Urinary bladder (tissue), 4 donors: ENCODE data around the gene ARHGAP35. TPM values are rescaled to one million over a fixed set of nuclear protein-coding genes. Genes with fewer than 3 reads are reported as not detected.
"Not testable (repeated sequence)": the region's sequence is repeated elsewhere in the genome, so short reads cannot be mapped to it uniquely, and the experiment has no call there.

Experiments used
- DNase-seq: peaks from one replicate; pipeline ENCODE4 v3.0.0-alpha.2; 2015; ENCODE audit errors: extremely low spot score
- H3K27ac ChIP-seq: one replicate; pipeline ENCODE4 v1.5.1; 2013; ENCODE audit warnings: low read depth, mild to moderate bottlenecking, moderate library complexity
- H3K36me3 ChIP-seq: one replicate; pipeline ENCODE4 v1.6.1; 2013; ENCODE audit warnings: mild to moderate bottlenecking, moderate library complexity; ENCODE audit not compliant: insufficient read depth
- H3K4me1 ChIP-seq: one replicate; pipeline ENCODE4 v1.6.1; 2013; ENCODE audit warnings: mild to moderate bottlenecking, moderate library complexity; ENCODE audit not compliant: insufficient read depth
- H3K4me3 ChIP-seq: one replicate; pipeline ENCODE4 v1.5.1; 2013; ENCODE audit warnings: low read depth, low read length
- WGBS: extraction: QIAGEN DNeasy Blood & Tissue Kit; methylation state at CpG from one replicate; pipeline ENCODE4 v1.1.7; 2013; 5-methylcytosine and 5-hydroxymethylcytosine counted together
- polyA plus RNA-seq: library from polyadenylated mRNA; stranded (reverse); fragments of 200-250 nt; gene quantifications from one replicate; pipeline ENCODE4 v1.2.3, GENCODE V29; 2013
- total RNA-seq: library from RNA; depleted of rRNA; stranded (reverse); fragments of >200 nt; gene quantifications from one replicate; pipeline ENCODE4 v1.2.3, GENCODE V29; 2014
- donor health status: healthy with polysubstance abuse.
- donor health status: healthy.

Gene ARHGAP35
- total and polyA plus RNA-seq, 2 donors: 28.3 to 33.0 TPM

DNA sequence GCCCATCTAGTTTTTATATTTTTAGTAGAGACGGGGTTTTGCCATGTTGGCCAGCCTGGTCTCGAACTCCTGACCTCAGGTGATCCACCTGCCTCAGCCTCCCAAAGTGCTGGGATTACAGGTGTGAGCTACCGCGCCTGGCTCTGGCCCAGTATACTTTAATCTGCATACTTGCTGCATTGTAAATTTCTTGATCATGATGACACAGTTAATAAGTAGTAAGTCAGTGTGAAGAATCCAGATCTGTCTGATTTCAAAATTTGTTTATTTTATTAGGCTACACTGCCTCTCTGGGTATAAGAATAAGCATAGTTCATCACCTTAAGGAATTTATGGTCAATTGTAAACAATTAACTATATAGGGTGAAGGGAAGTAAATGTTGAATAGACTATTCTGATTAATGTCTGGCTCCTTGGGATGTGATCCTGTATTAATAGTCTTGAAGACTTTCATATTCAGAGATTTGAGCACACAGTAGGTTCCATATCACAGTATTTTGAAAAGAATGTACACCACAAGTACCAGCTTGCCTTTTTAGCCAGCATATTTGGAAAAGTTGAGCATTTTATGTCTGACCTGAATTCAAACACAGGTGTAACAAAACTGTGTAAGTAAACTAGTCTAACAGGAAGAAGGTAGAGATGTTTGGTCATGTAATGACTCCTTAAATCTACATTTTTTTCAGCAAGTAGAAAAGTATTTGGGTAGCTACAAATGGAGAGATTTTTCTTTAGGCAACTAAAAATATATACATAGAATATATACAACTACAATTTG, 7.4 kb downstream of the ARHGAP35 start:
- Histone ChIP-seq H3K4me1 (peaks cover 1% of the 10 kb centered on the region), H3K27ac (no peak overlapping the region)
- 84% methylated on average over 4 of the region's 4 CpGs for WGBS

GRCh38 chr19:46871173-46871572, 10.4 kb downstream of the ARHGAP35 start:
- not testable (repeated sequence) for H3K4me3 ChIP-seq, H3K36me3 ChIP-seq, DNase-seq, H3K27ac ChIP-seq, H3K4me1 ChIP-seq
- WGBS: 89% methylated on average over 5 of the region's 5 CpGs

More for the DNA sequence above, 7.4 kb downstream of the ARHGAP35 start:
- H3K36me3 ChIP-seq: no peaks in the 10 kb centered on the region
- no peak for DNase-seq
- no peak overlapping the region for H3K4me3 ChIP-seq

- H3K27ac ChIP-seq: no peak overlapping the region
- WGBS: 85% methylated on average over 4 of the region's 4 CpGs
- H3K36me3 ChIP-seq: no peaks in the 10 kb centered on the region
- no peak overlapping the region for H3K4me3 ChIP-seq
- no peak for DNase-seq
- no peaks in the 10 kb centered on the region for H3K4me1 ChIP-seq
Observed at GRCh38 chr19:46872967-46873366, 12.2 kb downstream of the ARHGAP35 start.

GRCh38 chr19:46875234-46875633, 14.4 kb downstream of the ARHGAP35 start:
- no peak overlapping the region for H3K4me3 ChIP-seq
- no peak for DNase-seq
- H3K36me3 ChIP-seq: no peaks in the 10 kb centered on the region
- WGBS: 76% methylated on average over 4 of the region's 4 CpGs
- no peaks in the 10 kb centered on the region for H3K4me1 ChIP-seq
- peak overlapping the region; percentile 18 for H3K27ac ChIP-seq

DNA sequence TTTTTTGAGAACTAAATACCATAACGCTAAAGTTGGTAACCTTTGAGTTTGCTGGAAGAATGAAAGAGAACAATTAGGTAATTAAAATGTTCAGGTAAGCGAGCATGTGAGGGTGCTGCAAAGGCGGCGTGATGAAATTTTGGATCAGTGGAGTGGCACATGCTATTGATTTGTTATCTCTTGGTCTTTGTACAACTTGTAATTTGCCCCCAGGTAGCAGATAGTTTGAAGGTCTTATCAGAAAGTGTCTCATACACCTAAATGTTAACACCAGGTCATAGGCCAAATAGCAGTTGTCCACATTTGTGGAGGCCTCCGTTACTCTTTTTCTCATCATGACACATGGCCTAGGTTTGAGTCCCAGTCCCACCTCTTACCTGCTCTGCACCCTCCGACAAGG, 14.9 kb downstream of the ARHGAP35 start:
- DNase-seq: no peak
- no peaks in the 10 kb centered on the region for H3K36me3 ChIP-seq
- 95% methylated on average over 6 of the region's 6 CpGs for WGBS

DNA sequence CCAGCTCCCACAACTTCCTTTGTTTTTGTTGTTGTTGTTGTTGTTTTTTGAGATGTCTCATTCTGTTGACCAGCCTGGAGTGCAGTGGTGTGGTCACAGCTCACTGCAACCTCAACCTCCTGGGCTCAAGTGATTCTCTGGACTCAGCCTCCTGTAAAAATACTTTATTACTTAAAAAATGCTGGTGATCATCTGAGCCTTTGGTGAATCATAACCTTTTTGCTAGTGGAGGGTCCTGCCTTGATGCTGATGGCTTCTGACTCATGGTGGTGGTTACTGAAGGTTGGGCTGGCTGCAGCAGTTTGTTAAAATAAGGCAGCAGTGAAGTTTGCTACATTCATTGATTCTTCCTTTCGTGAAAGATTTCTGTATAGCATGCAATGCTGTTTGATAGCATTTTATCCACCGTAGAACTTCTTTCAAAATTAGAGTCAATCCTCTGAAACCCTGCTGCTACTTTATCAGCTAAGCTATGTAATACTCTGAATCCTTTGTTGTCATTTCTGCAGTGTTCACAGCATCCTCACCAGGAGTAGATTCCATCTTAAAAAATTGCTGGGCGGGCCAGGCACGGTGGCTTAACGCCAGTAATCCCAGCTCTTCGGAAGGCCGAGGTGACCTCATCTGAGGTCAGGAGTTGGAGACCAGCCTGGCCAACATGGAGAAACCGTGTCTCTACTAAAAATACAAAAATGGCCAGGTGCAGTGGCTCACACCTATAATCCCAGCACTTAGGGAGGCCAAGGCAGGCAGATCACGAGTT, 18.0 kb downstream of the ARHGAP35 start:
- 47% methylated on average over 9 of the region's 9 CpGs for WGBS
- Histone ChIP-seq H3K4me3 (no peak overlapping the region), H3K27ac (no peak overlapping the region), H3K36me3 (no peaks in the 10 kb centered on the region), H3K4me1 (no peaks in the 10 kb centered on the region)
- no peak for DNase-seq

More for the DNA sequence above, 14.9 kb downstream of the ARHGAP35 start:
- Histone ChIP-seq H3K4me3 (no peak overlapping the region), H3K4me1 (no peaks in the 10 kb centered on the region), H3K27ac (no peak overlapping the region)

DNA sequence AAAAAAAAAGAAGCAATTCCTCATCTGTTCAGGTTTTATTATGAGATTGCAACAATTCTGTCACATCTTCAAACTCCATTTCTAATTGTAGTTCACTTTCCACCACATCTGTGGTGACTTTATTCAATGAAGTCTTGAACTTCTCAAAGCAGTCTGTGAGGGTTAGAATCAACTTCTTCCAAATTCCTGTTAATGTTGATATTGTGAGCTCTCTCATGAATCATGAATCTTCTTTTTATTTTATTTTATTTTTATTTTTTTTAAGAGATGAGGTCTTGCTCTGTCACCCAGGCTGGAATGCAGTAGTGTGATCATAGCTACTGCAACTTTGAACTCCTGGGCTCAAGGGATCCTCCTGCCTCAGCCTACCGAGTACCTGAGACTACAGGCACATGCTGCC, 19.6 kb downstream of the ARHGAP35 start:
- 96% methylated on average over 1 of the region's 1 CpG for WGBS
- H3K4me1 ChIP-seq: no peaks in the 10 kb centered on the region
- H3K27ac ChIP-seq: no peak overlapping the region
- H3K36me3 ChIP-seq: no peaks in the 10 kb centered on the region
- no peak for DNase-seq
- no peak overlapping the region for H3K4me3 ChIP-seq

DNA sequence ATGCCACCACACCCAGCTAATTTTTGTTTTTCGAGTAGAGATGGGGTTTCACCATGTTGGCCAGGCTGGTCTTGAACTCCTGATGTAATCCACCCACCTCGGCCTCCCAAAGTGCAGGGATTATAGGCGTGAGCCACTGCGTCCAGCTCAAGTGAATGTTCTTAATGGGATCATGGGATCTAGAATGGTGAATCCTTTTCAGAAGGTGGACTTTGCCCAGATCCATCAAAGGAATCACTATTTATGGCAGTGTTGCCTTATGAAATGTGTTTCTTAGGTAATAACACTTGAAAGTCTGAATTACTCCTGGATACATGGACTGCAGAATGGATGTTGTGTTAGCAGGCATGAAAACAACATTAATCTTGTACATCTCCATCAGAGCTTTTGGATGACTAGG, 20.3 kb downstream of the ARHGAP35 start:
- WGBS: 98% methylated on average over 4 of the region's 4 CpGs
- no peak overlapping the region for H3K27ac ChIP-seq
- no peaks in the 10 kb centered on the region for H3K36me3 ChIP-seq
- H3K4me1 ChIP-seq: no peaks in the 10 kb centered on the region
- DNase-seq: no peak
- H3K4me3 ChIP-seq: no peak overlapping the region

DNA sequence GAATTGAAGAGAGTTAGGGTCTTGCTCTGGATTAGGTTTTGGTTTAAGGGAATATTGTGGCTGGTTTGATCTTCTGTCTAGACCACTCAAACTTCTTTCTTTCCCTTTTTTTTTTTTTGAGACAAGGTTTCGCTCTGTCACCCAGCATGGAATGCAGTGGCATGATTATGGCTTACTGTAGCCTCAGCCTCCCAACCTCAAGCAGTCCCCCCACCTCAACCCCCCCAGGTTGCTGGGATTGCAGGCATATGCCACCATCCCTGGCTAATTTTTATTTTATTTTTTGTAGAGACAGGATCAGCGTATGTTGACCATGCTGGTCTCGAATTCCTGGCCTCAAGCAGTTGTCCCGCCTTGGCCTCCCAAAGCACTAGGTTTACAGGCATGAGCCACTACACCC, 21.2 kb downstream of the ARHGAP35 start:
- 93% methylated on average over 4 of the region's 4 CpGs for WGBS
- H3K36me3 ChIP-seq: no peaks in the 10 kb centered on the region
- no peak for DNase-seq

DNA sequence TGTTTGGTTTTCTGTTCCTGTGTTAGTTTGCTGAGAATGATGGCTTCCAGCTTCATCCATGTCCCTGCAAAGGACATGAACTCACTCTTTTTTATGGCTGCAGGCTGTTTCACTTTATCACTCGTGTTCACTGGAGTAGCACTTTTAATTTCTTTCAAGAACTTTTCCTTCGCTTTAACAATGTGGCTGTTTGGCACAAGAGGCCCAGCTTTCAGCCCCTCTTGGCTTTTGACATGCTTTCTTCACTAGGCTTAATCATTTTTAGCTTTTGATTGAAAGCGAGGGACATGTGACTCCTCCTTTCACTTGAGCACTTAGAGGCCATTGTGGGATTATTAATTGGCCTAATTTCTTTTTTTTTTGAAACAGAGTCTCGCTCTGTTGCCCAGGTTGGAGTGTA, 22.0 kb downstream of the ARHGAP35 start:
- H3K4me1 ChIP-seq, H3K27ac ChIP-seq, DNase-seq, H3K36me3 ChIP-seq, H3K4me3 ChIP-seq: not testable (repeated sequence)
- 74% methylated on average over 4 of the region's 4 CpGs for WGBS

More for the DNA sequence above, 21.2 kb downstream of the ARHGAP35 start:
- Histone ChIP-seq H3K27ac (no peak overlapping the region), H3K4me3 (no peak overlapping the region), H3K4me1 (no peaks in the 10 kb centered on the region)

DNA sequence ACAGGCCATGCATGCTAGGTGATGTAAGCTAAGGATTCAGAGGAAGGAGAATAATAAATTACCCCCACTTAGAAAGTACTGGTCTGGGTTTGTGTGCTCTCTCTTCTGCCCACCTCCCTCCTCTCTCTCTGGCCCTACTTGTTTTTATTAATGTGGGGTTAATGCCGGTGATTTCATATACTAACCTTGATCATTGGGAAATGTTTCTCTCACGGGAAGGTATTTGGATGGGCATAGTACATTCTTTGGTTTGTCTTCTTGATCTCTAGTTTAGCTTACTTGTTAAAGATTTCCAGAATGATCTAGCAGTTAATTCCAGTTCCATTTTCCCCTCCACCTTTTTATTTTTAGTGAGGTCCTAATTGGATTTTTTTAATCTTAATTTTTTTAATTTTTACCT, 24.6 kb downstream of the ARHGAP35 start:
- no peak for DNase-seq
- 72% methylated on average over 2 of the region's 2 CpGs for WGBS
- no peaks in the 10 kb centered on the region for H3K4me1 ChIP-seq

DNA sequence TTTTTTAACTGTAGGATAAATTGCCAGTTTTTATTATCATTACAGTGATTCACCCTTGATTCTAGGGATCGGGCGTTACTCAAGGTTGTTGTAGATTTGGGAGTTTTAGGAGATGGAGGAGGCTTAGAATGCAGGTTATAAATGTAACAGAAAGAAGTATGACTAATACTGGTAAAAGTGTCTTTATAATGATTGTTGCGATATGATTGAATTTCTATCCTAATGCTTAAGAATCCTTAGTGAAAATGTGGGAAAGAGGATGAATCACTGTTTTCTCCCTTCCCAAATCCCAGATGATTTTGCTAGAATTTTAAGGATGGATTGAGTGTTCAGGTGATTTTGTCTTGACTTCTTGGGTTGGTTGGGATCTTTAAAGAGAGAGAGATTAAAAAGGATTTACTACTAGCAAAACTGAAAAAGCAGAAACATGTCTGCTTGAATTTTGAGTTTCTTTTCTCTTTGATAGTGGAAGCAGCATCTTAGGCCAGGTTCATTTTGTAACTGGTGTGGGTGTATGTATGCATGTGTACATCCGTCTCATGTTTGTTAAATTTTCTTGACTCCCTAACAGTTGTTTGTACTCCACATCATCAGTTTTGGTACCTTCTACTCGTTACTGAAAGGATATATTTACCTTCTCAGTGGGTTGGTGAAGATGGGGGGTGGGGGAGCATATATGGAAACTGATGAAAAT, 25.9 kb downstream of the ARHGAP35 start:
- H3K27ac ChIP-seq: no peak overlapping the region
- H3K4me3 ChIP-seq: no peak overlapping the region
- DNase-seq: no peak
- 91% methylated on average over 5 of the region's 5 CpGs for WGBS
- H3K36me3 ChIP-seq: no peaks in the 10 kb centered on the region
- peaks cover 4% of the 10 kb centered on the region for H3K4me1 ChIP-seq

More for the DNA sequence above, 24.6 kb downstream of the ARHGAP35 start:
- H3K27ac ChIP-seq: no peak overlapping the region
- H3K4me3 ChIP-seq: no peak overlapping the region
- no peaks in the 10 kb centered on the region for H3K36me3 ChIP-seq

DNA sequence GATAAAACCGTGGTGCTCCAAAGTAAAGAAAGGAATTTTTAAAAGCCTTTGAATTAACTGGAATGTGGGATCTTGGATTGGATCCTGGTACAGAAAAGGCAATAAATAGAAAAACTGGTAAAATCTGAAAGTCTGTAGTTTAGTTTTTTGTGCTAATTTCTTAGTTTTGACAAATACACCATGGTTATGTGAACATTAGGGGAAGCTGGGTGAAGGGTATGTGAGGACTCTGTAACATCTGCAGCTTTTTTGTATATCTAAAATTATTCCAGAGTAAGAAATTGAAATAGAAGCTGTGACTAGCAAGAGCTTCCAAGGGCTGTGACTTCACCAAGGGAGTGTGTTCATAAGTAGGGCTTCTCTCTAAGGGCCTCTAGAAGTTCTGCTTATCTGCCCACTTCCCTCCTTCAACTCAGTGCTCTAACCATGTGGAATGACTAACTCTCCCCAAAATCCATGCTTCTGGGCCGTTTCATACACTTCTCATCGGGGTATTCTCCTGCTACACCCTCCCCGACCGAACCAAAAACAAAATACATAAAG, 26.5 kb downstream of the ARHGAP35 start:
- H3K27ac ChIP-seq: no peak overlapping the region
- H3K36me3 ChIP-seq: no peaks in the 10 kb centered on the region
- peaks cover 4% of the 10 kb centered on the region for H3K4me1 ChIP-seq
- no peak overlapping the region for H3K4me3 ChIP-seq
- no peak for DNase-seq
- WGBS: 96% methylated on average over 5 of the region's 5 CpGs
